Adrenal gland (tissue), 12 donors: Measurements from ENCODE around the gene AKR7A3. TPM values are rescaled to one million over a fixed set of nuclear protein-coding genes. Genes with fewer than 3 reads are reported as not detected.

ENCODE experiments used
- DNase-seq, 7 donors: peaks; one replicate each; pipeline ENCODE4 v3.0.0-alpha.2; 2019 to 2020
- H3K27ac ChIP-seq, 5 donors: fragments of 200-600 bp; sonication (generic) in 4 of 5; 1 replicate in 3 of 5; 2 replicates in 2 of 5; pipeline versions ENCODE4 v1.5.1 to v1.8.0; 2016 to 2020; ENCODE audit warnings: mild to moderate bottlenecking in 1 of 5
- H3K27me3 ChIP-seq: fragments of 200-600 bp; 2 replicates; pipeline ENCODE4 v1.8.0; 2021
- H3K36me3 ChIP-seq, 2 donors: fragments of 200-600 bp; replicated peaks in 1 of 2; 1 replicate in 1 of 2; 2 replicates in 1 of 2; pipeline versions ENCODE4 v1.5.1 to v1.8.0; 2018 to 2022
- H3K4me1 ChIP-seq, 2 donors: fragments of 200-600 bp; replicated peaks in 1 of 2; 1 replicate in 1 of 2; 2 replicates in 1 of 2; pipeline versions ENCODE4 v1.5.1 to v1.8.0; 2018 to 2021
- H3K4me3 ChIP-seq, 4 donors: fragments of 200-600 bp; sonication (generic) in 3 of 4; one replicate each; pipeline ENCODE4 v1.5.1; 2016 to 2018
- H3K9me3 ChIP-seq, 3 donors: fragments of 200-600 bp; sonication (generic) in 1 of 3; replicated peaks in 1 of 3; 1 replicate in 2 of 3; 2 replicates in 1 of 3; pipeline versions ENCODE4 v1.5.1 to v1.8.0; 2016 to 2021
- CTCF ChIP-seq, 6 experiments: fragments of 450-650 bp in 4 of 6; fragments of 200-600 bp in 2 of 6; sonication (generic) in 1 of 6; IDR thresholded peaks; 1 replicate in 5 of 6; 2 replicates in 1 of 6; pipeline versions ENCODE4 v1.5.1 to v1.8.0; 2016 to 2021; ENCODE audit warnings: antibody characterized with exemption in 6 of 6, mild to moderate bottlenecking in 2 of 6, moderate library complexity in 1 of 6
- POLR2A ChIP-seq, 2 donors: fragments of 450-650 bp; IDR thresholded peaks; one replicate each; pipeline ENCODE4 v1.6.1; 2017; ENCODE audit warnings: antibody characterized with exemption in 2 of 2, mild to moderate bottlenecking in 2 of 2, moderate library complexity in 1 of 2
- WGBS, 4 donors: extraction: QIAGEN DNeasy Blood & Tissue Kit in 2 of 4; methylation state at CpG; one replicate each; pipeline versions ENCODE4 v1.1.5 to v1.1.7; 2013 to 2017; 5-methylcytosine and 5-hydroxymethylcytosine counted together
- intact Hi-C, 2 donors: fragments of 100-400 bp; cut with DNase I; formaldehyde crosslinking; loops; one replicate each; pipeline versions ENCODE4 v1.14.1 to v1.15.0; 2022 to 2023
- polyA plus RNA-seq, 3 donors: library from polyadenylated mRNA; stranded (reverse); fragments of 200-250 nt in 2 of 3; fragments of 350-450 nt in 1 of 3; fragmentation: Illumina TruSeq in 1 of 3; extraction: RNeasy Lipid Tissue Mini Kit (QIAGEN cat#74804) in 1 of 3; gene quantifications; one replicate each; pipeline ENCODE4 v1.2.3, GENCODE V29; 2013 to 2014
- total RNA-seq, 9 donors: library from RNA; depleted of rRNA in 4 of 9; stranded (reverse); fragments of >200 nt in 4 of 9; fragments of 120-200 nt in 1 of 9; fragmentation: NEBNext Ultra II Directional in 1 of 9; extraction: Animal tissue kit (Norgen Biotek cat#: 25700) in 1 of 9; gene quantifications; one replicate each; pipeline versions ENCODE4 v1.1.0 to v1.2.4, GENCODE V29; 2013 to 2023
- donor health status: healthy with polysubstance abuse.
- donor health status: Bipolar disorder and iron deficiency.
- donor health status: DM: yes; HTN: yes; CAD: no.
- donor health status: DM: no; HTN: no; CAD: no.
- donor health status: DM: no; HTN: no; CAD: no.
- donor health status: DM: yes; HTN: yes; CAD: no.

AKR7A3 gene
- total and polyA plus RNA-seq, 12 donors = 1.1 to 11.3 (median 4.5) TPM

GRCh38 chr1:19254416-19254815, 34.2 kb downstream of the AKR7A3 start:
- Histone ChIP-seq H3K4me1 (peaks cover 19 to 25% of the 10 kb centered on the region in 2 donors), H3K27ac (no peak overlapping the region), H3K27me3 (no peaks in the 10 kb centered on the region), H3K36me3 (peaks cover 0 to 28% of the 10 kb centered on the region in 2 donors), H3K9me3 (no peaks in the 10 kb centered on the region), H3K4me3 (no peak overlapping the region)
- TF ChIP-seq CTCF (IDR thresholded peaks at IDR 0.05) (no peak), POLR2A (IDR thresholded peaks at IDR 0.05) (no peak)
- intact Hi-C loops = no loop called here
- no peak for DNase-seq

- intact Hi-C loops = no loop called here
- WGBS, 4 donors = 0 to 2% (median 1%) methylated on average over 10 to 81 of the region's 81 CpGs
- Histone ChIP-seq H3K4me1 (peaks cover 19 to 25% of the 10 kb centered on the region in 2 donors), H3K27ac (peak within 1 kb of the TSS; percentile 37 to 99 (median 87)), H3K4me3 (peak within 1 kb of the TSS; percentile 56 to 96 (median 80)), H3K36me3 (peaks cover 0 to 3% of the 10 kb centered on the region in 2 donors), H3K27me3 (no peaks in the 10 kb centered on the region), H3K9me3 (no peaks in the 10 kb centered on the region)
- peak; percentile 71 to 88 (median 84) for DNase-seq
- TF ChIP-seq CTCF (IDR thresholded peaks at IDR 0.05) (peak in 2 of 6 experiments; percentile 0 to 11), POLR2A (IDR thresholded peaks at IDR 0.05) (peak; percentile 45 to 47)
These were observed 37.0 kb downstream of the AKR7A3 start, which contains the start of the genes EMC1 and MRTO4 for GRCh38 chr1:19251305-19252196. Gene EMC1, minus strand, starts transcription at chr1:19251524. Its CDS starts 15 bp downstream, at chr1:19251509. Gene MRTO4, plus strand, starts transcription at chr1:19251805. Its CDS starts 31 bp downstream, at chr1:19251836.

- H3K4me1 ChIP-seq = peaks cover 19 to 25% of the 10 kb centered on the region in 2 donors
- intact Hi-C loops = no loop called here
- H3K36me3 ChIP-seq = no peaks in the 10 kb centered on the region
- peak overlapping the region; percentile 31 to 96 (median 80) for H3K4me3 ChIP-seq
- no peaks in the 10 kb centered on the region for H3K9me3 ChIP-seq
- WGBS, 4 donors = 10 to 11% (median 11%) methylated on average over 14 of the region's 14 CpGs
- TF ChIP-seq POLR2A (IDR thresholded peaks at IDR 0.05) = no peak
- TF ChIP-seq CTCF (IDR thresholded peaks at IDR 0.05) = no peak
- no peaks in the 10 kb centered on the region for H3K27me3 ChIP-seq
- DNase-seq = no peak
- H3K27ac ChIP-seq = peak overlapping the region in 3 of 5 donors; percentile 85 to 99 (median 95)
These were observed 37.8 kb downstream of the AKR7A3 start for GRCh38 chr1:19250629-19251304.
